Measurements from ENCODE around the gene ANLN.
"Not testable (repeated sequence)": the region's sequence is repeated elsewhere in the genome, so short reads cannot be mapped to it uniquely, and the experiment has no call there.

Gene ANLN

DNA sequence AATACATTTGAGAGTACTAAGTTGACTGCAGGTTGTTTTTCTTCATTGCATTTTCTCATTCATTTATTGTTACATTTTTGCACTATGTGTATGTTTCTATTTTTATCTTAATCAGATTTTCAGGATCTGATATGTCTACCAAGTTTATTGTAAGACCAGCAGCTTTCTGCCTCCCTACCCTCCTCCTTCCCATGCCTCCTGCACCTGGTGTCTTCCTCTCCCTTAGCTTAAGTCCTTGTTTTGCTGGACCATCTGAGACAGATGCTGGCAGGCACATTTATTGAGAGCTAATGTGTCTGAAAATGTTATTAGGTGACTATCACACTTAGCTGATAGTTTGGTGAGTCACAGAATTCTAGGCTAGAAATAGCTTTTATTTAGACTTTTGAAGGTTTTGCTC, 79.6 kb downstream of the ANLN start:
- no peak for DNase-seq

DNA sequence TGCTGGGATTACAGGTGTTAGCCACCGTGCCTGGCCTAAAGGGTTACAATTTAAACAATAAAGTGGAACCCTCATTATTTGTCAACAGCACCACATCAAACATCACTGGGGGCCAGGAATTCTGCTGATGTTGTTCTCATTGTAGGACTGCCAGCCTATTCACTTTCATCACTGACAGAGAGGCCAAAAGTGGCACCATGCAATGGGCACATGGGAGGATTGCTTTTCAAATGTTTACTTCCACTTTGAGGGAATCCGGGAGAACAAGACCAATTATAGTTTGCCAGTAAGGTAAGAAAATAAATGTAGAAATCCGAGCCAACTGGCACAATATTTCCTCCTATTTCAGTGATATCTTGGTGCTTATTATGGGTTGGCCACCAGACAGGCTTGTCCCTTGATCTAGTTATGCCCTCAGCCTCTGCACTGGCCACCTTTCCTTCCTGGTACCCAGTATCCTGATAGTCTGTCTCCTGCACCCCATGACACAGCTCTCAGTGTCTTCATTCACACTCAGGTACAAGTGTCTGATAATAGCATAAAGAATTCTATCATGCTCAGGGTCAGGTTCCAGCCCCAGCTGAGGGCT, 82.6 kb downstream of the ANLN start:
- DNase-seq: no peak

DNA sequence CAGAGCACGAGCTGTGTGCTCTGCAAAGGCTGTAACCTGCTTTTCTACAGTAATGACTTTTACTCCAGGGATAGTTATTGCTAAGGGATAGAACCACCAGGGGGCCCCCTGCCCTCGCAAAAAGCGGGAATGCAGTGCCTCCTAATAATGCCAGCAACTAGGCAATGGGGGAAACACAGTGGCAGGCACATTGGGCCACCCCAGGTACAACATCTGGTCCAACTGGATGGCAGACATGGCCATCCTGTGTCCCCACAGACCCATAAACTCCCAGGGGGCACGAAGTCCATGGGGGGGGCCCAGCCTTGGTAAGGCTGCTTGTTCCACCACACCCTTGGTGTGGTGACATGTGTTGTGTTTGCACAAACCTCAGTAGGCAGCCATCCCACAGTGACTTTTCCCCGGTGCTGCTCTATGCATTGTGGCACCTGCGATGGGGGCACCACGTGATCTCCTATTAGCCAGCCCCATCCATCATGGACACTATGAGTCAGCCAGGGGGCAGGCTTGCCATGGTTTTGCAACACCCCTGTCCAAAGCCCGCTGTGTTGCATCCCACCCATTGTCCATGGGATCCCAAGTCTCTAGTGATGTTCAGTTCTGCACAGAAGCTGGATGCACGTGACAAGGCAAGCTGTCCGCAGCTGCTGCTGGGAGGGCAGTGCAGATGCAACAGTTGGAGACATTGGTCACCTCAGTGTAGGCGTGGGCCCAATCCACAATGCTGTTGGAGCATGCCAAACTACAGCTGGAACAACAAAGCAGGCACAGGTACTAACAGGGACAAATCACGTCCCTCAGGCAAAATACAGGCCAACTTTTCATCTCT, 84.0 kb downstream of the ANLN start:
- no peak for DNase-seq

DNA sequence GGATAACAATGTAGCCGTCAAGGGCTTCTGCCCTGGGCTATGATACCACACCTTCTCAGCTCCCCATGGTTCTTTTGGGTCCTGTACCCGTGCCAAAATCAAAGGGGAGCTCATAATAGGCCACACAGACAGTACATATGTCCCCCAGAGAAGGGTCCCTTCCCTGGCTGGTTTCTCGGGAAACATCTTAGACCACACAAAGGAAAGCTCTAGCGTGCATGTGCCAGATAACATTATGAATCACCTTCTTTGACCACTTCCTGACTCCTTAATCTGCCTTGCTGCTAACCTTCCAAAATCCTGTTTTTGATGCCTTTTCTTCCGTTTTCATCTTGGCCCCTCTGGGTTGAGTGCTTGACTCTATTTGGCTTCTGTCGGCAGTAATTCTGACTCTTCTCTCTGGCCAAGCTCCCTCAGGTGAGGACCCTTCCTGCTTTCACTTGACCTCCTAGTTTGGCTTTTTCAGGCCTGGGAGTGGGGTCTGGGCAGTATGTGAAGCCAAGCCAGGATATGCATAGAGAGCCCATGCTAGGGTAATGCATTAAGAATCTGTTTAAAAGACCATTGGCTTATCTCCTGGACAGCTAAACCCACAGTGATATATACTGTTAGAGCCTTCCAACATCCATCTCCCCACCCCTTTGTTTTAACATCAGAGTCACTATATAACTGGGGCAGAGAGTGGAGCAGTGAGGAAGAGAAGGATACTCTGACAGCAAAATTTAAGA, 84.8 kb downstream of the ANLN start:
- no peak for DNase-seq

DNA sequence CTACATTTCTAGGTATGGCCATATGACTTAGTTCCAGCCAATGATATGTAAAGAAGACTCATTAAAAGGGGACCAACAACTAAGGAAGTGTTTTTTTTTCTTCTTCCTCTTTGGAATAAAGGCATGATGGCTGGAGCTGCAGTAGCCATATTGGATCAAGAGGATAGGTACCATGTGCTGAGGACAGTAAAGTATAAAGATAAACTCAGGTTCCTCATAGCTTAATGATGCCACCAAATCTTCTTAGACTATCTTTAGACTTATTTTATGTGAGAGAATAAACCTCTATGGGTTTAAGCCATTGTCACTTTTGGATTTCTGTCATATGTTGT, 85.3 kb downstream of the ANLN start:
- DNase-seq: no peak

DNA sequence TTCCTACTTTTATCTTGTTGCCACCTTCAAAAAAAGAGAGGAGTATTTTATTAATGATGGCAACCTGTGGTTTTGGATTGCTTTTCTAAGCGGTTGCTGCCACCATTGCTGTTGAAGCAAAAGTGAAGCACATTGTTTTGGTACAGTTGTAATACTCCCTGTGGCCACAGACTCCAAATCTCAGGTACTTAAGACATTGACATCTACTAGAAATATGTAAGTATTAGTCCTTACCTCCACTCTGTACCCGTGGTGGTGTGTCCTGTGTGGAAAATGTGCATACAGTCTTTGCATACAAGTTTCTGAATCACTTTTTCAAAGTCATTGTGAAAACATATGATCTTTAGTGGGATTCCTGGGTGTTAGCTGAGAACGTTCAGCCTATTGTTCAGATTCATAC, 85.7 kb downstream of the ANLN start:
- no peak for DNase-seq

DNA sequence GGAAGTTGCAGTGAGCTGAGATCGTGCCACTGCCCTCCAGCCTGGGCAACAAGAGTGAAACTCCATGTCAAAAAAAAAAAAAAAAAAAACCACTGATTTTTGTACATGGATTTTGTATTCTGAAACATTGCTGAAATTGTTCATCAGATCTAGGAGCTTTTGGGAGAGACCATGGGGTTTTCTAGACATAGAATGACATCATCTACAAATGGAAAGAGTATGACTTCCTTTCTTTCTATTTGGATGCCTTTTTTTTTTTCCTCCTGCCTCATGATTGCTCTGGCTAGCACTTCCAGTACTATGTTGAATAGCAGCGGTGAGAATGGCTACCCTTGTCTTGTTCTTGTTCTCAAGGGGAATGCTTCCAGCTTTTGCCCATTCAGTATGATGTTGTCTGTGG, 89.1 kb downstream of the ANLN start:
- no peak for DNase-seq

DNA sequence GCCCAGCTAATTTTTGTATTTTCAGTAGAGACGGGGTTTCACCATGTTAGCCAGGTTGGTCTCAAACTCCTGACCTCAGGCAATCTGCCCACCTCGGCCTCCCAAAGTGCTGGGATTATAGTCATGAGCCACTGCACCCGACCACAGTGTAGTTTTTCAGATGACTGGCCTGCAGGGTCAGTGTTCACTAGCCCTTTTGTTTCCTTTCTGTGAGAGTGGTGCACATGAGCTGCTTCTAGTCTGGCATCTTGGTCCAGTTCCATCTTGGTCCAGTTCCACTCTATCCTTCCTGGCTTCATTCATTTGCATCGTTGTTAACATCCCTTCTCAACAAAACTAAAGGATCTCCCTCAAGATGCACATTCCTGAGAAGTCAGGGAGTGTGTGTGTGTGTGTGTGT, 94.2 kb downstream of the ANLN start:
- not testable (repeated sequence) for DNase-seq

DNA sequence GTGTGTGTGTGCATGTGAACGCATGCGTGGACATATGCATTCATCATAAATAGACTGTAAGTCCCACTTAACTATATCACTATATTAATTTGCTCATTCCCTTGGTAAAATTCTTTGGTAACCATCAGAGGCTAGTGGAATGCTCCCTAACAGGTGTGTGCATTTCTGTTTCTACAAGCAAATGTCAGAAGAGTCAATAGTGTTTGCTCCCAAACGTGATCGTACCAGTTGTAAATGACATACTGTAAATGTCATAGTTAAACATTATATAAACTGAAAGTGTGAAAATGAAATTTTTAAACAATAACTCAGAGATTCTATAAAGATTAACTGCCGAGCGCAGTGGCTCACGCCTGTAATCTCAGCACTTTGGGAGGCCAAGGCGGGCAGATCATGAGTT, 94.6 kb downstream of the ANLN start:
- no peak for DNase-seq

DNA sequence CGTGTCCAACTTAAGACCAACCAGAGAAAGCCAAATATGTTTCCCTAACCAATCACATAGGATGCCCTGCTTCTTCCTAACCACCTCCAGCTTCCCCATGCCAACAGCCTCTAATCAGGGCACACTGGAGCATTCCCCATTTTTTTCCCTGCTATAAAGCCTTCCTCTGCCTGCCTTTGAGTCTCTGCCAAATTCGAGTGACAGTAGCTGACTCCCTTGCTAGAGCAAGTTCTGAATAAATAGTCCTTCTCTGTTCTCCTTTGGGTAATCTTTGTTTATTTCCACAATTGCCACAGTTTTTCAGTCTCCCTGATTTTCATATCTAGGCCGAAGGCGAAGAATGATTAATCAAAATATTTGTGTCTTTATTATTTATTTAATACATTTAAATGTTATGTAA, 96.7 kb downstream of the ANLN start:
- no peak for DNase-seq

DNA sequence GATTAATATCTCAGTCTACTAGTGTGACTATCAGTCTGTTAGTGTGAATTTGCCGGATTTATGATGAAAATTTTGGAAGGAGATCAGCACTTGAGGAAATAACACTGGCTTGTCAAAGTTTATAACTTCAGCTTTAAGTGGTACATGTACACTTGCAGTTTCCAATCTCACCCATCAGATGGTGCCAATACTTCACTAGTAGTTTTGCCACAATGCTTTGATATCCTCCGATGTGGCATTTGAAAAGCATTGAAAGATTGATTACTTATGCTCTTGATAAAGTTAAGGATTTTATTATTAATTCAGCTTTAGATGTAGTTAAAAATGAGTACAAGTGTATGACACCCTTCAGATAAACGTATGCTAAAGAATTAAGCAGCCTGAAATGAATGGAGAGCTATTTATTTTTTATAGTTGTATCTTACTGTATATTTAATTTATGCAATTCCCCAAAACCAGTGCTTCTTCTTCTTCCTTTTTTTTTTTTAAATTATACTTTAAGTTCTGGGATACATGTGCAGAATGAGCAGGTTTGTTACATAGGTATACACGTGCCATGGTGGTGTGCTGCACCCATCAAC, 98.2 kb downstream of the ANLN start:
- DNase-seq: no peak

DNA sequence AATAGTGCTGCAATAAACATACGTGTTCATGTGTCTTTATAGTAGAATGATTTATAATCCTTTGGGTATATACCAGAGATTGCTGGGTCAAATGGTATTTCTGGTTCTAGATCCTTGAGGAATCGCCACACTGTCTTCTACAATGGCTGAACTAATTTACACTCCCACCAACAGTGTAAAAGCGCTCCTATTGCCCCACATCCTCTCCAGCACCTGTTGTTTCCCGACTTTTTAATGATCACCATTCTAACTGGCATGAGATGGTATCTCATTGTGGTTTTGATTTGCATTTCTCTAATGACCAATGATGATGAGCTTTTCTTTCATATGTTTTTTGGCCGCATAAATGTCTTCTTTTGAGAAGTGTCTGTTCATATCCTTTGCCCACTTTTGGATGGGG, 99.0 kb downstream of the ANLN start:
- DNase-seq: not testable (repeated sequence)

DNA sequence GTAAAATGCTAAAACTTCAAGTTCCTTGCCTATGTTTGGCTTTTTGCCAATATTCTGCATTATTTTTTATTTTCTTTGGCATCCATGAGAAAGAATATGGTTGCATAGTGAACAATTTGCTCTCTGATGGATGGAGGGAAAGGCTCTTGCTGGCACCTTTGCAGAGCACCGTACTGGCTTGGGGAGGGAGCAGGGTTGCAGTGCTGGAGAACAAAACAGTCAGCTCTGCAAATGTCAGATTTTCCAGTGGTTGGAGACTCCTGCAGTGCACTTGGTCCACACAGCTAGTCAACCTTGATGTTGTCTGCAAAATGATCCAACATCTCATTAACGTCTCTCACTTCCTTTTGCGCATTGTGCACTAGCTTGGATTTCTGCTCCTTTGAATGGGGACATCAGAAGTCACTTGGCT, 100.8 kb downstream of the ANLN start:
- no peak for DNase-seq

DNA sequence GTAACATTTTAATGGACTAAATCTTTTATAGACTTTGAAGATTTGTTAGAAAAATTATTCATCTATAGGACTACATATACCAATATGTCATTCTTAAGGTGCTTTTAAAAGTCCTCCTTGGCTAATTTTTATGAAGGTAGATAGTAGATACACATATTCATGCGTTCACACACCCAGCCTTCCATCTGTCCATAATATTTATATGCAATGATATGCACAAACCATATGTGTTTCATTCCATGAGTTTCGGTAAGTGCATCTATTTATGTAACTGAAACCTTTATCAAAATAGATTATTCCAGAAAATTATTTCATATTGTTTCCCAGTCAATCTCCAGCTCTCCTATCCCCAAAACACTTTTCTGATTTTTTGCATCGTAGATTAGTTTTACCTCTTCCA, 101.7 kb downstream of the ANLN start:
- DNase-seq: no peak

DNA sequence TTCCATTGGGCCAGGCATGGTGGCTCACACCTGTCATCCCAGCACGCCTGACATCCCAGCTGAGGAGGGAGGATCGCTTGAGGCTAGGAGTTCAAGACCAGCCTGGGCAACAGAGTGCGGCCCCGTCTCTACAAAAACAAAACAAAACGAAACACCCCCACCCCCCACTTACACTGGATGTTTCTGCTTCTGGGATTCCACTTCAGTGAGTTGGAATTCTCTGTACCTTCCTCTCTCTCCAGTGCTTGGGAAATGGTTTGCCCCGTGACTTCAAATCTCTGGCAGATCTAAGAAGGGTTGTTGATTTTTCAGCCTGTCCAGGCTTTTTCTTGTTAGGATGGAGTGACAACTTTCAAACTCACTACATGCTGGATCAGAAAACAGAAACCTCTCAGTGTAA, 106.9 kb downstream of the ANLN start:
- DNase-seq: no peak

DNA sequence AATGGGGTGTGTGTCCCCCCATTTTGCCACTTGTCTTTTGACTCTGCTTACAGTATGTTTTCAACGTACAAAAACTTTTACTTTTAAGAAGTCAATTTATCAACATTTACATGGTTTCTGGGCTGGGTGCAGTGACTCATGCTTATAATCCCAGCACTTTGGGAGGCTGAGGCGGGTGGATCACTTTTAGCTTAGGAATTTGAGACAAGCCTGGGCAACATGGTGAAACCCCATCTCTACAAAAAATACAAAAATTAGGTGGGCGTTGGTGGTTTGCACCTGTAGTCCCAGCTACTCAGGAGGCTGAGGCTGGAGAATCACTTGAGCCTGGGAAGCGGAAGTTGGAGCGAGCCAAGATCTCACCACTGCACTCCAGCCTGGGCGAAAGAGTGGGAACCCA, 107.5 kb downstream of the ANLN start:
- not testable (repeated sequence) for DNase-seq

DNA sequence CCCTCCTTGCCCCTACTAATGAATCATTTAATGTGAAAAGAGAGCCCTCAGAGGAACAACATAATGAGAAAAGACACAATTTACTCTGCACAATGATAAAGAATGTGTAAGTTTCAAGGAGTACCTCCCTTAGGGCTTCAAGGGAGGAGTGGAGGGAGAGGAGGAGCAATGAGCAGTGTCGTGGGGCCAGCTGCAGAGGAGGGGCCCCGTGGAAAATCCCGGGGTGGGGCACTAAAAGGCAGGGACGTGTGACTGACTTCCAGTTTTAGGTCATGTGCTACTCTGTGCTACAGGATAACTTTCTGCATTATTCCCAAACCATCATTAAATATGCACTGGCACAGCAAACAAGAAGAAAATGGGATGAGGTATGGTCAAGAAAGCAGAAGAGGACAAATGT, 108.1 kb downstream of the ANLN start:
- DNase-seq: no peak
